A549 (cell line): ENCODE results near the gene MYLK3. TPM values are rescaled to one million over a fixed set of nuclear protein-coding genes. Genes with fewer than 3 reads are reported as not detected.

Source experiments
- ATAC-seq, 2 experiments: fragments of 200-7000 bp in 1 of 2; fragments of >200 bp in 1 of 2; cut with Nextera tagmentation in 1 of 2; cut with Tn5 transposase in 1 of 2; 3 replicates each; pipeline versions ENCODE4 v1.8.0 to v1.9.1; 2018 to 2020; ENCODE audit warnings: mild to moderate bottlenecking in 1 of 2, moderate library complexity in 1 of 2
- CTCF ChIA-PET: fragments of 300-600 bp; sonication (Branson Sonifier 250); formaldehyde crosslinking; extraction: SDS; loops from one replicate; lab custom pipeline; 2021; ENCODE audit warnings: antibody characterized with exemption, inconsistent platforms; lab: Yijun Ruan, JAX
- POLR2A ChIA-PET: fragments of 350-600 bp; formaldehyde crosslinking; extraction: SDS; loops from one replicate; lab custom pipeline; 2021; ENCODE audit warnings: antibody characterized with exemption, inconsistent platforms; lab: Yijun Ruan, JAX
- DNase-seq, 2 experiments: peaks; one replicate each; pipeline versions ENCODE4 v3.0.0 to v3.0.0-alpha.2; 2011 to 2016; ENCODE audit warnings: low read depth in 1 of 2, low spot score in 1 of 2
- FAIRE-seq: peaks from 2 replicates; lab custom pipeline; 2011; peaks lifted over from hg19 to GRCh38; lab: Jason Lieb, UNC
- H3K27ac ChIP-seq, 2 experiments: fragments of >200 bp; sonication (Bioruptor Twin); formaldehyde crosslinking; 3 replicates each; pipeline ENCODE4 v1.5.1; 2016 to 2017
- H3K4me1 ChIP-seq: fragments of >200 bp; sonication (Bioruptor Twin); formaldehyde crosslinking; 3 replicates; pipeline ENCODE4 v1.6.1; 2016
- H3K4me2 ChIP-seq: fragments of >200 bp; sonication (Bioruptor Twin); formaldehyde crosslinking; 3 replicates; pipeline ENCODE4 v1.6.1; 2016
- H3K4me3 ChIP-seq: fragments of >200 bp; sonication (Bioruptor Twin); formaldehyde crosslinking; 3 replicates; pipeline ENCODE4 v1.5.1; 2016
- H3K9me3 ChIP-seq: fragments of >200 bp; sonication (Bioruptor Twin); formaldehyde crosslinking; 3 replicates; pipeline ENCODE4 v1.6.1; 2016
- CBX8 ChIP-seq: fragments of 200-600 bp; sonication (generic); IDR thresholded peaks from 2 replicates; pipeline ENCODE4 v1.6.1; 2016
- HDAC2 ChIP-seq: fragments of 200-600 bp; sonication (generic); IDR thresholded peaks from 2 replicates; pipeline ENCODE4 v1.6.1; 2016
- HEYL ChIP-seq: fragments of 250-450 bp; sonication (Bioruptor Pico); IDR thresholded peaks from 2 replicates; pipeline ENCODE4 v1.8.0; 2021; ENCODE audit warnings: mild to moderate bottlenecking, moderate library complexity
- HOXB13 ChIP-seq: fragments of 250-450 bp; sonication (Bioruptor Pico); IDR thresholded peaks from 2 replicates; pipeline ENCODE4 v1.5.0; 2020; ENCODE audit warnings: low read depth, mild to moderate bottlenecking, moderate library complexity
- JUN ChIP-seq, 2 experiments: fragments of >200 bp; sonication (Bioruptor Twin); formaldehyde crosslinking; IDR thresholded peaks; 2 replicates in 1 of 2; 3 replicates in 1 of 2; pipeline ENCODE4 v1.6.1; 2016 to 2017
- JUNB ChIP-seq: fragments of >200 bp; sonication (Bioruptor Twin); formaldehyde crosslinking; IDR thresholded peaks from 2 replicates; pipeline ENCODE4 v1.6.1; 2016
- KDM1A ChIP-seq: fragments of 200-600 bp; sonication (generic); IDR thresholded peaks from 2 replicates; pipeline ENCODE4 v1.6.1; 2016; ENCODE audit warnings: low read depth, mild to moderate bottlenecking
- KDM5A ChIP-seq: fragments of 200-600 bp; sonication (generic); IDR thresholded peaks from 2 replicates; pipeline ENCODE4 v1.6.1; 2016; ENCODE audit warnings: antibody characterized with exemption, mild to moderate bottlenecking
- NPAS2 ChIP-seq: fragments of 250-450 bp; sonication (Bioruptor Pico); IDR thresholded peaks from 2 replicates; pipeline ENCODE4 v1.8.0; 2022; ENCODE audit warnings: mild to moderate bottlenecking, moderate library complexity, borderline replicate concordance
- NR3C1 ChIP-seq: fragments of >200 bp; sonication (Bioruptor Twin); formaldehyde crosslinking; IDR thresholded peaks from 3 replicates; pipeline ENCODE4 v1.6.1; 2017
- POLR2AphosphoS2 ChIP-seq: conservative IDR thresholded peaks from 2 replicates; pipeline ENCODE4 v1.6.1; 2012; ENCODE audit warnings: low read length, improper control_type of control experiment, inconsistent platforms
- RAD21 ChIP-seq, 2 experiments: fragments of >200 bp in 1 of 2; sonication (Bioruptor Twin) in 1 of 2; formaldehyde crosslinking in 1 of 2; IDR thresholded peaks in 1 of 2; conservative IDR thresholded peaks in 1 of 2; 2 replicates in 1 of 2; 3 replicates in 1 of 2; pipeline ENCODE4 v1.6.1; 2012 to 2018; ENCODE audit warnings: inconsistent platforms in 1 of 2
- RFX5 ChIP-seq: fragments of 450-650 bp; IDR thresholded peaks from 2 replicates; pipeline ENCODE4 v1.7.1; 2014; ENCODE audit warnings: antibody characterized with exemption, mild to moderate bottlenecking, moderate library complexity
- TFCP2L1 ChIP-seq: fragments of 250-450 bp; sonication (Bioruptor Pico); IDR thresholded peaks from 2 replicates; pipeline ENCODE4 v1.5.0; 2021; ENCODE audit warnings: mild to moderate bottlenecking
- ZFP36 ChIP-seq: fragments of 450-650 bp; IDR thresholded peaks from 2 replicates; pipeline ENCODE4 v1.6.1; 2014; ENCODE audit warnings: borderline replicate concordance; ENCODE audit not compliant: partially characterized antibody
- ZSCAN20 ChIP-seq: fragments of 250-450 bp; sonication (Bioruptor Pico); IDR thresholded peaks from 2 replicates; pipeline ENCODE4 v1.8.0; 2022; ENCODE audit warnings: mild to moderate bottlenecking, moderate library complexity
- WGBS: methylation state at CpG from one replicate; pipeline ENCODE4 v1.1.6; 2017; ENCODE audit errors: missing lambda C conversion rate; 5-methylcytosine and 5-hydroxymethylcytosine counted together
- polyA plus RNA-seq, 4 experiments: library from polyadenylated mRNA; depleted of rRNA in 3 of 4; stranded (reverse); fragments of >200 nt; fragmentation: RNase III in 1 of 4; extraction: RNeasy Plus Mini Kit Qiagen cat#74134 plus additional on column Dnase treatment in 1 of 4; gene quantifications; 2 replicates in 3 of 4; 3 replicates in 1 of 4; pipeline ENCODE4 v1.2.3, GENCODE V29; 2011 to 2017
- TF ChIP-seq, protein P1 (sequence below): fragments of 250-450 bp; sonication (Bioruptor Pico); IDR thresholded peaks from 2 replicates; pipeline ENCODE4 v1.5.0; 2020; ENCODE audit warnings: low read depth, mild to moderate bottlenecking, moderate library complexity
- TF ChIP-seq, protein P2 (sequence below): fragments of 250-450 bp; sonication (Bioruptor Pico); IDR thresholded peaks from 2 replicates; pipeline ENCODE4 v1.5.0; 2021; ENCODE audit warnings: mild to moderate bottlenecking, moderate library complexity, borderline replicate concordance
- TF ChIP-seq, protein P3 (sequence below): fragments of >200 bp; sonication (Bioruptor Twin); formaldehyde crosslinking; IDR thresholded peaks from 3 replicates; pipeline ENCODE4 v1.6.1; 2016
- TF ChIP-seq, protein P4 (sequence below): fragments of 450-650 bp; IDR thresholded peaks from 2 replicates; pipeline ENCODE4 v1.6.1; 2014; ENCODE audit warnings: antibody characterized with exemption
- TF ChIP-seq, protein P5 (sequence below): fragments of 200-600 bp; sonication (generic); IDR thresholded peaks from 2 replicates; pipeline ENCODE4 v1.6.1; 2016; ENCODE audit warnings: antibody characterized with exemption, mild to moderate bottlenecking, moderate library complexity
- TF ChIP-seq, protein P6 (sequence below): fragments of >200 bp; sonication (Bioruptor Twin); formaldehyde crosslinking; IDR thresholded peaks from 2 replicates; pipeline ENCODE4 v1.6.1; 2016

Gene MYLK3
- polyA plus RNA-seq, 2 of the 4 experiments (the other 2 are of a cell fraction), result 0.05 to 0.16 TPM

DNA sequence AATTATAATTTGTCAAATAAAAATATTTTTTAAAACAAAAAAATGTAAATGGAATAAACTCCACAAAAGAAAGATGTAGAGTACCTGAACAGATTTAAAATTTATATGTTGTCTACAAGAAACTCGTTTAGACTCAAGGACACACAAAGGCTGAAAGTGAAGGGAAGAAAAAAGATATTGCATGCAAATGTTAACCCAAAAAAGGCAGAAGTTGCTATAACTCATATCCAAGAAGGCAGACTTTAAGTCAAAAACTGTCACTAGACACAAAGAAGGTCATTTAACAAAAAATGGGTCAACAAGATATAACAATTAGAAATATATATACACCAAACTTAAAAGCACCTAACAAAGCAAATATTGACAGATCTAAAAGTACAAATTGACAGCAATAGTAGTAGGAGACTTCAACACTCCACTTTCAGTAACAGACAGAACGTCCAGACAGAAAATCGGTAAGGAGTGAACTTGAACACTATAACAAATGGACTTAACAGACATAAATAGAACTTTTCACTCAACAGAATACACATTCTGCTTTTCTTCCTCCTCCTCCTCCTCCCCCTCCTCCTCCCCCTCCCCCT lies 40.8 kb upstream of the MYLK3 start:
- DNase-seq (no peak), FAIRE-seq (no peak), ATAC-seq (no peak)
- H3K4me1 ChIP-seq, result 0 out of 3 replicates have a peak, but pooled peaks cover 3% of the 10 kb centered on the region
- no peaks in the 10 kb centered on the region for H3K9me3 ChIP-seq
- TF ChIP-seq, protein P1, sequence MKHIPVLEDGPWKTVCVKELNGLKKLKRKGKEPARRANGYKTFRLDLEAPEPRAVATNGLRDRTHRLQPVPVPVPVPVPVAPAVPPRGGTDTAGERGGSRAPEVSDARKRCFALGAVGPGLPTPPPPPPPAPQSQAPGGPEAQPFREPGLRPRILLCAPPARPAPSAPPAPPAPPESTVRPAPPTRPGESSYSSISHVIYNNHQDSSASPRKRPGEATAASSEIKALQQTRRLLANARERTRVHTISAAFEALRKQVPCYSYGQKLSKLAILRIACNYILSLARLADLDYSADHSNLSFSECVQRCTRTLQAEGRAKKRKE (CRISPR knock-in tag), result no peak
- TF ChIP-seq, protein P2, sequence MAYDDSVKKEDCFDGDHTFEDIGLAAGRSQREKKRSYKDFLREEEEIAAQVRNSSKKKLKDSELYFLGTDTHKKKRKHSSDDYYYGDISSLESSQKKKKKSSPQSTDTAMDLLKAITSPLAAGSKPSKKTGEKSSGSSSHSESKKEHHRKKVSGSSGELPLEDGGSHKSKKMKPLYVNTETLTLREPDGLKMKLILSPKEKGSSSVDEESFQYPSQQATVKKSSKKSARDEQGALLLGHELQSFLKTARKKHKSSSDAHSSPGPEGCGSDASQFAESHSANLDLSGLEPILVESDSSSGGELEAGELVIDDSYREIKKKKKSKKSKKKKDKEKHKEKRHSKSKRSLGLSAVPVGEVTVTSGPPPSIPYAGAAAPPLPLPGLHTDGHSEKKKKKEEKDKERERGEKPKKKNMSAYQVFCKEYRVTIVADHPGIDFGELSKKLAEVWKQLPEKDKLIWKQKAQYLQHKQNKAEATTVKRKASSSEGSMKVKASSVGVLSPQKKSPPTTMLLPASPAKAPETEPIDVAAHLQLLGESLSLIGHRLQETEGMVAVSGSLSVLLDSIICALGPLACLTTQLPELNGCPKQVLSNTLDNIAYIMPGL (CRISPR knock-in tag), result no peak
- TF ChIP-seq TFCP2L1, result no peak
- TF ChIP-seq, all 56 proteins: peak for 0
- Histone ChIP-seq H3K27ac (no peak overlapping the region), H3K4me2 (peak overlapping the region; percentile 84), H3K4me3 (no peak overlapping the region)
- WGBS, result 67% methylated on average over 3 of the region's 3 CpGs
- CTCF ChIA-PET, result interaction anchor here (1.2 kb wide), 1 partner anchor 116 kb away, joined by 8 read pairs; no protein-coding TSS in a partner anchor
- POLR2A ChIA-PET, result no interaction called here

DNA sequence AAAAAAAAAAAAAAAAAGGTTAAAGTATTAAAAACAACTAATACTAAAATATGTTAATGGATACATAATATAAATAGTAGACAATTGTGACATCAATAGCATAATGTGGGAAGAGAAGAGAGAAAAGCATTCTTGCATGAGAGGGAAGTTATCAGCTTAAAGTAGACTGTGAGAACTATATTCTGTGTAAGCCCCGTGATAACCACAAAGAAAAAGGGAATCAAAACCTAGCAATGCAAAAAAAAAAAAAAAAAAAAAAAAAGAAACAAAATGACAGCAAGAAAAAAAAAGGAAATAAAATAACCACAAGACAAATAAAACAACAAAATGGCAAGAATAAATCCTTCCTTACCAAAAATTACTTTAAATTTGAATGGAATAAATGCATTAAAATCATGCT lies 39.8 kb upstream of the MYLK3 start:
- no peak overlapping the region for H3K4me2 ChIP-seq
- POLR2A ChIA-PET, result no interaction called here

DNA sequence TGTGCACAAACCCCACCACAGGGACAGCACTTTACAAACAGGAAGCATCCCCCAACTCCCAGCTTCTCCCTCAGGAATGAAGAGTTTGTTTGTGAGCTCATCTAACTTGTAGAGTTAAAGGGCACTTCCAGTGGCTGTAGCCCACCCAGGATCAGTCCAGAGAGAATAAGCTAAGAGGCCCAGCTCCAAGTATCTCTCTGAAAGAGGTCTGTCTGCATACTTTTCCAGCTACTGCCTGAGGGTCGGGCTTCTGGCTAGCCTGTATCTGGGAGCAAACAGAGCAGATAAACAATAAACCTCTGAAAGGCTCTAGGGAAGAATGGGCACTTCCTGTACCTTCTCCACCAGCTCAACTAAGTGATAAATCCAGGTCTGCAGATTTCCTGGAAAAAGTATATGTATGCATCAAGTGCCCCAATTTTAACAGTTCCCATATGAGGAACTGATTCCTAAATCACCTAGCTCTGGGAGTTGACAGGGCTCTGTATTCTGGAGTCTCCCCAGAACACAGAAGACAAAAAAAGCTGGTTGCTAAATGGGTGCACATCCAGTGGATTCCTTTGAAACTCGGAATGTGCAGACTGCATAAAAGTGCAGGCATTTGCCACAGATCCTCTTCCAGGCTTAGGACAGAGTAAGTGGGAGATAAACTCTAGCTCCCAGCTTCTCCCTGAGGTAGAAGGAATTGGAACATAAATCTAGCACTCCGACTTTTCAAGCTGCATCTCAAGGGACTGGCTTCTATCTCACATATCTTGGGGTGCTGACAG lies 37.1 kb upstream of the MYLK3 start:
- Histone ChIP-seq H3K9me3 (no peaks in the 10 kb centered on the region), H3K4me2 (no peak overlapping the region), H3K4me3 (no peak overlapping the region), H3K27ac (no peak overlapping the region), H3K4me1 (0 out of 3 replicates have a peak, but pooled peaks cover 3% of the 10 kb centered on the region)
- POLR2A ChIA-PET, result no interaction called here
- CTCF ChIA-PET, result interaction anchor here (1.7 kb wide), 1 partner anchor 112 kb away, joined by 6 read pairs; no protein-coding TSS in a partner anchor
- 40% methylated on average over 3 of the region's 3 CpGs for WGBS
- no peak for FAIRE-seq
- DNase-seq, result no peak
- no peak for ATAC-seq
- TF ChIP-seq HDAC2 (no peak), TFCP2L1 (no peak), ZSCAN20 (CRISPR knock-in tag) (no peak), RAD21 (conservative IDR thresholded peaks at IDR 0.05 in 1 of 2, IDR thresholded peaks at IDR 0.05 in 1 of 2) (no peak), POLR2AphosphoS2 (no peak), NPAS2 (CRISPR knock-in tag) (no peak), ZFP36 (no peak), KDM5A (no peak), KDM1A (no peak), JUNB (no peak)
- TF ChIP-seq, protein P3, sequence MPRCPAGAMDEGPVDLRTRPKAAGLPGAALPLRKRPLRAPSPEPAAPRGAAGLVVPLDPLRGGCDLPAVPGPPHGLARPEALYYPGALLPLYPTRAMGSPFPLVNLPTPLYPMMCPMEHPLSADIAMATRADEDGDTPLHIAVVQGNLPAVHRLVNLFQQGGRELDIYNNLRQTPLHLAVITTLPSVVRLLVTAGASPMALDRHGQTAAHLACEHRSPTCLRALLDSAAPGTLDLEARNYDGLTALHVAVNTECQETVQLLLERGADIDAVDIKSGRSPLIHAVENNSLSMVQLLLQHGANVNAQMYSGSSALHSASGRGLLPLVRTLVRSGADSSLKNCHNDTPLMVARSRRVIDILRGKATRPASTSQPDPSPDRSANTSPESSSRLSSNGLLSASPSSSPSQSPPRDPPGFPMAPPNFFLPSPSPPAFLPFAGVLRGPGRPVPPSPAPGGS, result no peak
- TF ChIP-seq, protein P4, sequence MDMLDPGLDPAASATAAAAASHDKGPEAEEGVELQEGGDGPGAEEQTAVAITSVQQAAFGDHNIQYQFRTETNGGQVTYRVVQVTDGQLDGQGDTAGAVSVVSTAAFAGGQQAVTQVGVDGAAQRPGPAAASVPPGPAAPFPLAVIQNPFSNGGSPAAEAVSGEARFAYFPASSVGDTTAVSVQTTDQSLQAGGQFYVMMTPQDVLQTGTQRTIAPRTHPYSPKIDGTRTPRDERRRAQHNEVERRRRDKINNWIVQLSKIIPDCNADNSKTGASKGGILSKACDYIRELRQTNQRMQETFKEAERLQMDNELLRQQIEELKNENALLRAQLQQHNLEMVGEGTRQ, result no peak

More for the DNA sequence above, 39.8 kb upstream of the MYLK3 start:
- ATAC-seq, result no peak
- Histone ChIP-seq H3K27ac (no peak overlapping the region), H3K4me3 (no peak overlapping the region), H3K9me3 (no peaks in the 10 kb centered on the region)
- WGBS, result 88% methylated on average over 1 of the region's 1 CpG
- TF ChIP-seq, protein P5, sequence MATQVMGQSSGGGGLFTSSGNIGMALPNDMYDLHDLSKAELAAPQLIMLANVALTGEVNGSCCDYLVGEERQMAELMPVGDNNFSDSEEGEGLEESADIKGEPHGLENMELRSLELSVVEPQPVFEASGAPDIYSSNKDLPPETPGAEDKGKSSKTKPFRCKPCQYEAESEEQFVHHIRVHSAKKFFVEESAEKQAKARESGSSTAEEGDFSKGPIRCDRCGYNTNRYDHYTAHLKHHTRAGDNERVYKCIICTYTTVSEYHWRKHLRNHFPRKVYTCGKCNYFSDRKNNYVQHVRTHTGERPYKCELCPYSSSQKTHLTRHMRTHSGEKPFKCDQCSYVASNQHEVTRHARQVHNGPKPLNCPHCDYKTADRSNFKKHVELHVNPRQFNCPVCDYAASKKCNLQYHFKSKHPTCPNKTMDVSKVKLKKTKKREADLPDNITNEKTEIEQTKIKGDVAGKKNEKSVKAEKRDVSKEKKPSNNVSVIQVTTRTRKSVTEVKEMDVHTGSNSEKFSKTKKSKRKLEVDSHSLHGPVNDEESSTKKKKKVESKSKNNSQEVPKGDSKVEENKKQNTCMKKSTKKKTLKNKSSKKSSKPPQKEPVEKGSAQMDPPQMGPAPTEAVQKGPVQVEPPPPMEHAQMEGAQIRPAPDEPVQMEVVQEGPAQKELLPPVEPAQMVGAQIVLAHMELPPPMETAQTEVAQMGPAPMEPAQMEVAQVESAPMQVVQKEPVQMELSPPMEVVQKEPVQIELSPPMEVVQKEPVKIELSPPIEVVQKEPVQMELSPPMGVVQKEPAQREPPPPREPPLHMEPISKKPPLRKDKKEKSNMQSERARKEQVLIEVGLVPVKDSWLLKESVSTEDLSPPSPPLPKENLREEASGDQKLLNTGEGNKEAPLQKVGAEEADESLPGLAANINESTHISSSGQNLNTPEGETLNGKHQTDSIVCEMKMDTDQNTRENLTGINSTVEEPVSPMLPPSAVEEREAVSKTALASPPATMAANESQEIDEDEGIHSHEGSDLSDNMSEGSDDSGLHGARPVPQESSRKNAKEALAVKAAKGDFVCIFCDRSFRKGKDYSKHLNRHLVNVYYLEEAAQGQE, result no peak
- TF ChIP-seq HDAC2, result no peak
- TF ChIP-seq JUNB, result no peak
- TF ChIP-seq HEYL (CRISPR knock-in tag), result no peak
- TF ChIP-seq RFX5, result no peak
- no peak for TF ChIP-seq NR3C1
- no peak for TF ChIP-seq JUN (IDR thresholded peaks at IDR 0.05)
- TF ChIP-seq CBX8, result no peak
- TF ChIP-seq KDM1A, result no peak
- no peak for TF ChIP-seq RAD21 (conservative IDR thresholded peaks at IDR 0.05 in 1 of 2, IDR thresholded peaks at IDR 0.05 in 1 of 2)
- TF ChIP-seq HOXB13 (CRISPR knock-in tag), result no peak
- TF ChIP-seq, protein P6, sequence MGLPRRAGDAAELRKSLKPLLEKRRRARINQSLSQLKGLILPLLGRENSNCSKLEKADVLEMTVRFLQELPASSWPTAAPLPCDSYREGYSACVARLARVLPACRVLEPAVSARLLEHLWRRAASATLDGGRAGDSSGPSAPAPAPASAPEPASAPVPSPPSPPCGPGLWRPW, result no peak
- TF ChIP-seq, all 56 proteins: peak for 0
- H3K4me1 ChIP-seq, result 0 out of 3 replicates have a peak, but pooled peaks cover 3% of the 10 kb centered on the region
- CTCF ChIA-PET, result no interaction called here
- DNase-seq, result no peak
- no peak for FAIRE-seq
